GM12875 (cell line): ENCODE measurements around the gene CENPS.
"Not testable (repeated sequence)": the region's sequence is repeated elsewhere in the genome, so short reads cannot be mapped to it uniquely, and the experiment has no call there.

Source experiments
- H3K4me3 ChIP-seq: one replicate; pipeline ENCODE4 v1.5.1; 2011; ENCODE audit warnings: low read depth, low read length, control low read depth
- CTCF ChIP-seq: IDR thresholded peaks from 2 replicates; pipeline ENCODE4 v1.5.1; 2011; ENCODE audit warnings: low read depth, mild to moderate bottlenecking, control low read depth, inconsistent platforms, low read length, moderate library complexity, borderline replicate concordance; ENCODE audit not compliant: insufficient read depth

Gene CENPS

GRCh38 chr1:10400013-10400412 lies 30.2 kb upstream of the CENPS start:
- peak overlapping the region; percentile 78 for H3K4me3 ChIP-seq
- TF ChIP-seq CTCF, result no peak

GRCh38 chr1:10401281-10401680 lies 29.0 kb upstream of the CENPS start:
- H3K4me3 ChIP-seq, result no peak overlapping the region
- no peak for TF ChIP-seq CTCF

DNA sequence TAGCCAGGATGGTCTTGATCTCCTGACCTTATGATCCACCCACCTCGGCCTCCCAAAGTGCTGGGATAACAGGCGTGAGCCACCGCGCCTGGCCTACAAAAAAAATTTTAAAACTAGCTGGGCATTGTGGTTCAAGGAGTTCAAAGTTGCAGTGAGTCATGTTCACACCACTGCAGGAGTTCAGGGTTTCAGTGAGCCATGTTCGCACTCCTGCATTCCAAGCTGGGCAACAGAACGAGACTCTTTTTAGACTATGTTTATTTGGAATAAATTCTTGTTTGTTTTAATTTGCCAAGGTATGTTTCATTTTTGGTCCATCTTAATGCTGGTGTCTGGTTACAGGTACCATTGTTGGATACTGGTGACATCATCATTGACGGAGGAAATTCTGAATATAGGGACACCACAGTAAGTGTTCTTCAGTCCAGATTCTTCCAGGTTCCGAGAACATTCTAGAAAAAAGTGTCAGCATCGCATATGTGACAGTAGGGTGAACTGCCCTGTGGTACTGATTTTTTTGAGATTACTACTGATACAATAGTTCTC lies 27.4 kb upstream of the CENPS start:
- H3K4me3 ChIP-seq, result no peak overlapping the region
- TF ChIP-seq CTCF, result no peak

DNA sequence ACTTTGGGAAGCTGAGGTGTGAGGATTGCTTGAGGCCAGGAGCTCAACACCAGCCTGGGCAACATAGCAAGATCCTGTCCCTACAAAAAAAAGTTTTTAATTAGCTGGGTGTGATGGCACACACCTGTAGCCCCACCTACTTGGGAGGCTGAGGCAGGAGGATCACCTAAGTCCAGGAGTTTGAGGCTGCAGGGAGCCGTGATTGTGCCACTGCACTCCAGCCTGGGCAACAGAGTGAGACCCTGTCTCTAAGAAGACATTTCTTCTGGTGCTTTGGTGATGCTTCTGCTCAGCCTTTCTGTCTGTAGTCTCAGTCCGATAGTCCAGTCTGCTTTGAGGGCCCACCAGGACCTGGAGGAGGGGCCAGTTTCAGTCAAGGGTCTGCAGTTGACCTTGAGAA lies 23.0 kb upstream of the CENPS start:
- no peak for TF ChIP-seq CTCF

GRCh38 chr1:10415211-10415930 lies 14.9 kb upstream of the CENPS start:
- TF ChIP-seq CTCF, result no peak
- H3K4me3 ChIP-seq, result no peak overlapping the region

More for the DNA sequence above, 23.0 kb upstream of the CENPS start:
- no peak overlapping the region for H3K4me3 ChIP-seq

DNA sequence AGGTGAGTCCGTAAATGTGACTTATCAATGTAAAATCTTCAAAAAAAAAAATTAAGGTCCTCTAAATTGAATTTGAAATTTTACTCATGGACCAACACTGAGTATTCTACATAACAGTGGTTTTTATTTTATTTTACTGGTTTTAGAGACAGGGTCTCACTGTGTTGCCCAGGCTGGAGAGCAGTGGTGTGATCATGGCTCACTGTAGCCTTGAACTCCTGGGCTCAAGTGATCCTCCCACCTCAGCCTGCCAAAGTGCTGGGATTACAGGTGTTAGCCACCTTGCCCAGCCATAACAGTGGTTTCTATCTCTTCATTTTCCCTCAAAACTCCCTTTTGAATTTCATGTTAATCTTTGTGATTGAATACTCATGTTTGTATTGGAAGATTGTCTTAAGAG lies 14.3 kb upstream of the CENPS start:
- H3K4me3 ChIP-seq, result not testable (repeated sequence)

DNA sequence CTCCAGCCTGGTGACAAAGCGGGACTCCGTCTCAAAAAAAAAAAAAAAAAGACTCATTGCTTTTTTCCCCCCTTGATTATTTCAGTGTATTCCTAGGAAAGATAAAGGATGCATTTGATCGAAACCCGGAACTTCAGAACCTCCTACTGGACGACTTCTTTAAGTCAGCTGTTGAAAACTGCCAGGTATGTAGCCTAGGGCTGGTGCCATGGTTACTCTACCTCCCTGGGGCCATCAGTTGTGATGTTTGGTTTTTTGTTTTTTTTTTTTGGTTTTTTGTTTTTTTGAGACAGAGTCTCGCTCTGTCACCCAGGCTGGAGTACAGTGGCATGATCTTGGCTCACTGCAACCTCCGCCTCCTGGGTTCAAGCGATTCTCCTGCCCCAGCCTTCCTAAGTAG lies 11.5 kb upstream of the CENPS start:
- H3K4me3 ChIP-seq, result not testable (repeated sequence)

- TF ChIP-seq CTCF, result no peak
These were observed 10.9 kb upstream of the CENPS start for GRCh38 chr1:10419351-10419750.

More at GRCh38 chr1:10419351-10419750, 10.9 kb upstream of the CENPS start:
- no peak overlapping the region for H3K4me3 ChIP-seq
